HG03378 (cell line): ENCODE results near the gene COL11A1.
"Not testable (repeated sequence)": the region's sequence is repeated elsewhere in the genome, so short reads cannot be mapped to it uniquely, and the experiment has no call there.

ENCODE experiments used
- ATAC-seq: cut with Tn5 transposase; IDR thresholded peaks from one replicate; pipeline ENCODE4 v1.9.1; 2021; ENCODE audit warnings: mild to moderate bottlenecking, moderate library complexity; ENCODE audit not compliant: unreplicated experiment

Gene COL11A1

DNA sequence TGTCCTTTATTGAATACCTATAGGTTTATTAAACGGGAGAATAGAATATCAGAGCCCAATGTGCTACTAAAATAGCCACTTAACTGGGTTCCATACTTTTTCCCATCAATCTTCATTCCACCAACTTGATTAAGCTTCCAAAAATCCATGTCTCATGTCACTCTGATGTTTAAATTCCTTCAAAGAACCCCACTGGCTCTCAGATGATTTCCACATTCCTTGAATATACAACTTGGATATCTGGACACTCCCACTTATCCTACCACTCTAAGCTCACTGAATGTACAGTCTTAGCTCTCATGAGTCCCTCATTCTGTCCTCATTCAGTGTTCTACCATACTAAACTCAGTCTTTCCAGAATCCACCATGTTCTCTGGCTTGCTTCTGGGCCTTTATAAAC, 21.1 kb downstream of the COL11A1 start:
- no peak for ATAC-seq

- no peak for ATAC-seq
Measured at GRCh38 chr1:103084181-103084580, 24.1 kb downstream of the COL11A1 start.

DNA sequence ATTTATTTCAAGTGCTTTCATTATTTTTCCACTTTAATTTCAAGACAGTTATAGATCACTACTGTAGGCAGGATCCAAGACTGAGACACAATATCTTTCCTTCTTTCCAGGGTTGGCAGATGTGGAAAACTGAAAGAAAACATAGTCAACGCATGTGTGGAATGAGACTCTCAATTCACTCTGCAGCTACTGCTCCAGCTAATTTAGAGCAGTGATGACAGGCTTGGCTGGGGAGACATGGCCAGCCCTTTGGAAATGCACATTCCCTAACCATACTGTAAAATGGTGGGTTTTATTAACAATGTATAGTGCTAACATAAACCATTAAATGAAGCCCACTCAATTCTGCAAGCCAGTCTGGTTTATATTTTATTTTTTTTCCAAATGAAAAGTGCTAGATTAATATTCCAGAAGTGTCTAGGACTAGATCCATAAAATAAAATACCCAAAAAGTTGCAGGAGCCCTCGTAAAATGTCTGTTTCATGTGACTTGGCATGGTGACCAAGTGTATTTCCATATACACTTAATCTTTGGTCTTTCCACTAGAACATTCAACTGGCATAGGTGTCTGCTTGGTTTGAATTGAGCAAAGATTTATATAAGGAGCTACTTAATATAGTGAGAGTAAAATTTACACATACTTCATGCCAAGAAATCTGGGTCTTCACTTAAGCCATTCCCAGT, 32.9 kb downstream of the COL11A1 start:
- no peak for ATAC-seq

DNA sequence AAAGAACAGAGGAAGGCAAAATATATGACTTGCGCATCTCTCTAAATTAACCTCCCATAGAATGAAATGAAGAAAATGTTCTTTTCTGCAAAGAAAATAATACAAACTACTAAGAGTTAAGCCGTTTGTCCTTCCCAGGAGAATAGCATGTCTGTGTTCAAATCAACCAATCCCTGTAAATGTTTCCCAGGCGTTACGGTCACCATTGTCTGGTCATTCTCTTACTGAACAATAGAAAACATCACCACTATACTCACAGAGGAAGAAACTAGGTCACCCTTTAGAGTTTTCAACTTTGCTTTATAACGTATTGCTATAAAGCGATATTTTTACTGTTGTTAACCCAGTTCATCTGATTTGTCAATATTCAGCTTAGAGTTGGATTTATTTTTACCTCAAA, 34.1 kb downstream of the COL11A1 start:
- ATAC-seq = no peak

- no peak for ATAC-seq
Measured at GRCh38 chr1:103069201-103069600, 39.1 kb downstream of the COL11A1 start.

DNA sequence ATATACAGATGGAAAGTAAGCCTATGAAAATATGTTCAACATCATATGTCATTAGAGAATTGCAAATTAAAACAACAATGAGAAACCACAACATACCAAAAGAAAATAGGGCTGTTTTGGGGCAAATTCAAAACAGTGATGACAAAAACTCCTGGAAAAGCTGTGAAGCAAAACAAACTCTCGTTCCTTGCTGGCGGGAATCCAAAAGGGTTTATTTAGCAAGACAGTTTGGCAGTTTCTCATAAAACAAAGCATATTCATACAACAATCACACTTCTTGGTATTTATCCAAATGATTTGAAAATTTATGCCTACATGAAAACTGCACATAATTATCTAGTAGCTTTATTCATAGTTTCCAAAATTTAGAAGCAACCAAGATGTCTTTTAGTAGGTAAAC, 44.4 kb downstream of the COL11A1 start:
- no peak for ATAC-seq

GRCh38 chr1:103058391-103058790, 49.9 kb downstream of the COL11A1 start:
- ATAC-seq = no peak

DNA sequence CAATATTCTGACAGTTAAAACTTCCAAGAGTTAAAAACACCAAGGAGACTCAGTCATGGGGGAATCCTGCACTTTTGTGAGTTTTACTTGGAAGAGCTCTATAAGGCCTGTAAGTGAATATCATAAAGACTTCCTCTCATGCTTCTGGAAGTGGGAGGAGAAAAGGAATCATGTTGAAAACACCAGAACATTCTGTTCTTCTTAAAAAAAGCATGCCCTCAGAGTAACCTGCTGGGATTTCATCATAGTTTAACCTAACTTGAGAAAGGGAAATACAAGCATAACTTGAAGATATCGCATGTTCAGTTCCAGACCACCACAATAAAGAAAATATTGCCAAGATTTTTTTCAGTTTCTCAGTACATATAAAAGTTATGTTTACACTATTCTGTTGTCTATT, 51.9 kb downstream of the COL11A1 start:
- no peak for ATAC-seq

GRCh38 chr1:103028110-103028509, 80.2 kb downstream of the COL11A1 start:
- ATAC-seq = not testable (repeated sequence)

- no peak for ATAC-seq
Measured at GRCh38 chr1:103025858-103026409, 82.4 kb downstream of the COL11A1 start.

GRCh38 chr1:103024051-103024450, 84.3 kb downstream of the COL11A1 start:
- no peak for ATAC-seq

GRCh38 chr1:103002005-103002404, 106.3 kb downstream of the COL11A1 start:
- no peak for ATAC-seq

GRCh38 chr1:102978874-102979273, 129.4 kb downstream of the COL11A1 start:
- ATAC-seq = no peak

- ATAC-seq = no peak
Measured at GRCh38 chr1:102977292-102977691, 131.0 kb downstream of the COL11A1 start.

GRCh38 chr1:102970496-102971078, 137.7 kb downstream of the COL11A1 start:
- ATAC-seq = no peak

GRCh38 chr1:102967786-102968185, 140.5 kb downstream of the COL11A1 start:
- no peak for ATAC-seq

DNA sequence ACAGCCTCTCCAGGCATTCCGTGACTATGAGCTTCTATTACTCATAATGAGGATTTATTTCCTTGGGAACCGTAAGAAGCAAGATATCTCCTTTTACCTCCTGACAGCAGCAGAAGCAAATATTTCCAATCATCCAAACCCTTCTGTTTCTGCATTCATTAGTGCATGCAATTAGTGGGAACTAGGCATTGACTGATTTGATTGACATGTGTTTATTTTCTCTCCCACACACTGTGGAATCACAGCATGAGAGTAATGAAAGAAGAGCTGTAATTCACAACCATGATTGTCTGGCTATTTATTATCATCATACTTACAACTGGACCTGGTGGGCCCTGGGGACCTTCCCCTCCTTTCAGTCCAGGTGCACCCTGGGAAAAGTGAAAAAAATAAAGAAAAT, 146.8 kb downstream of the COL11A1 start:
- no peak for ATAC-seq

GRCh38 chr1:102954576-102954975, 153.7 kb downstream of the COL11A1 start:
- ATAC-seq = no peak

DNA sequence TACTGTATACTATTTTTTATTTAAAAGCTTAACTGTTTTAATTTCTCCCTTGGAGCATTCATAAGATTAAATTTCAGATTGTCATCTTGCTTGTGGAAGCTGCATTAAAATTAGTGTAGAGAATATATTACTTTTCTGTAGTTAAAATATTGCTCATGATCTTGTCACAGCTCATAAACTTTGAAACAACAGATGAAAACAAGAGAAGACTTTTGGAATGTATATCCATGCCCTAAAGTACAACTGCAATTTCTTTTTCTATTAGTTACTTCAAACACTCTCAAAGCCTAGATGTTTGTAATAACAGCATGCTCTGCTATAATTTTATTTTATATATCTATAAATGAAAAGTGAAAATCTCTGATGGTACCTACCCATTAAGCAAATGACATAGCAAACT, 155.9 kb downstream of the COL11A1 start:
- ATAC-seq = no peak

GRCh38 chr1:102942324-102942723, 166.0 kb downstream of the COL11A1 start:
- ATAC-seq = no peak

GRCh38 chr1:102941366-102941947, 166.9 kb downstream of the COL11A1 start:
- ATAC-seq = no peak

GRCh38 chr1:102937401-102937800, 170.9 kb downstream of the COL11A1 start:
- no peak for ATAC-seq
